Measurements from ENCODE around the gene BUD31.
A peak's percentile ranks its signal among the peaks of the same experiment; 100 is the strongest.
"Not testable (repeated sequence)": the region's sequence is repeated elsewhere in the genome, so short reads cannot be mapped to it uniquely, and the experiment has no call there.

The BUD31 gene

GRCh38 chr7:99408379-99409191 is at the start of gene BUD31, which contains the start of gene PDAP1:
TSS of gene BUD31 (plus strand) at chr7:99408969. CDS start at chr7:99411093, 2,124 bp downstream.
TSS of gene PDAP1 (minus strand) at chr7:99408597. CDS start at chr7:99408548, 49 bp downstream.
- DNase-seq (ENCODE audit: low spot score) = peak; percentile 96

GRCh38 chr7:99359465-99360154 is 49.2 kb upstream of the BUD31 start:
- DNase-seq (ENCODE audit: low spot score) = no peak

- DNase-seq (ENCODE audit: low spot score) = peak; percentile 82
Measured at GRCh38 chr7:99362801-99363200, 46.0 kb upstream of the BUD31 start.

- no peak for DNase-seq (ENCODE audit: low spot score)
Measured at GRCh38 chr7:99363286-99363685, 45.5 kb upstream of the BUD31 start.

- DNase-seq (ENCODE audit: low spot score) = no peak
Measured at GRCh38 chr7:99365318-99366141, 43.2 kb upstream of the BUD31 start.

GRCh38 chr7:99366646-99367045 is 42.1 kb upstream of the BUD31 start:
- DNase-seq (ENCODE audit: low spot score) = no peak

GRCh38 chr7:99368750-99369389 is 39.9 kb upstream of the BUD31 start:
- DNase-seq (ENCODE audit: low spot score) = no peak

- no peak for DNase-seq (ENCODE audit: low spot score)
Measured at GRCh38 chr7:99369767-99370391, 38.9 kb upstream of the BUD31 start.

GRCh38 chr7:99371376-99371920 is 37.3 kb upstream of the BUD31 start:
- DNase-seq (ENCODE audit: low spot score) = no peak

- DNase-seq (ENCODE audit: low spot score) = no peak
Measured at GRCh38 chr7:99372275-99373090, 36.3 kb upstream of the BUD31 start.

- DNase-seq (ENCODE audit: low spot score) = no peak
Measured at GRCh38 chr7:99373091-99374066, 35.4 kb upstream of the BUD31 start.

- peak; percentile 97 for DNase-seq (ENCODE audit: low spot score)
Measured at GRCh38 chr7:99374111-99375064, 34.4 kb upstream of the BUD31 start, which contains the start of gene ARPC1B. TSS of gene ARPC1B (plus strand) at chr7:99374730. CDS start at chr7:99385715, 10,985 bp downstream.

GRCh38 chr7:99375070-99375807 is 33.5 kb upstream of the BUD31 start:
- peak; percentile 91 for DNase-seq (ENCODE audit: low spot score)

- DNase-seq (ENCODE audit: low spot score) = peak; percentile 94
Measured at GRCh38 chr7:99379043-99379577, 29.7 kb upstream of the BUD31 start.

GRCh38 chr7:99379693-99380031 is 29.1 kb upstream of the BUD31 start:
- not testable (repeated sequence) for DNase-seq (ENCODE audit: low spot score)

GRCh38 chr7:99380032-99380822 is 28.5 kb upstream of the BUD31 start:
- DNase-seq (ENCODE audit: low spot score) = peak; percentile 43
